HCT116 (cell line): ENCODE measurements around the gene BCL2L2. TPM values are rescaled to one million over a fixed set of nuclear protein-coding genes. Genes with fewer than 3 reads are reported as not detected.

Experiments used
- ATAC-seq: fragments of 200-7000 bp; cut with Tn5 transposase; 2 replicates; pipeline ENCODE4 v1.9.1; 2020; ENCODE audit warnings: mild to moderate bottlenecking, moderate library complexity
- BruUV-seq: library from RNA; stranded (reverse); fragments of 400-500 nt; replicated peaks from 2 replicates; lab custom pipeline; 2021; lab: Mats Ljungman, UMichigan
- CTCF ChIA-PET: fragments of 300-600 bp; sonication (Branson Sonifier 250); formaldehyde crosslinking; loops from one replicate; lab custom pipeline; 2021; ENCODE audit warnings: antibody characterized with exemption; lab: Charles Lee
- POLR2A ChIA-PET: fragments of 300-600, 350-600 bp; sonication (Branson Sonifier 250); formaldehyde crosslinking; loops from one replicate; lab custom pipeline; 2021; ENCODE audit warnings: antibody characterized with exemption; lab: Charles Lee
- RAD21 ChIA-PET, 2 experiments: fragments of 300-600 bp; sonication (Branson Sonifier 250); formaldehyde crosslinking; loops; one replicate each; lab custom pipeline; 2023; ENCODE audit warnings: low total read pairs in 2 of 2; ENCODE audit not compliant: uncharacterized antibody in 2 of 2, unreplicated experiment in 2 of 2, low non-redundant PET in 1 of 2; lab: Charles Lee
- DNase-seq: peaks from one replicate; pipeline ENCODE4 v3.0.0-alpha.2; 2010; ENCODE audit warnings: low read depth, low spot score
- H2AFZ ChIP-seq: fragments of 200-600 bp; shearing (Covaris generic), sonication (generic); 2 replicates; pipeline ENCODE4 v1.6.1; 2017; ENCODE audit warnings: low read depth, mixed run types, mixed read lengths, antibody characterized with exemption, low read length; ENCODE audit not compliant: poor library complexity, severe bottlenecking
- H3K27ac ChIP-seq: 2 replicates; pipeline ENCODE4 v1.5.1; 2012; ENCODE audit warnings: low read depth, low read length
- H3K27me3 ChIP-seq: fragments of 200-600 bp; sonication (generic); 2 replicates; pipeline ENCODE4 v1.6.1; 2016; ENCODE audit warnings: mixed run types, low read length, mixed read lengths; ENCODE audit not compliant: insufficient read depth
- H3K36me3 ChIP-seq, 2 experiments: fragments of 200-500 bp in 1 of 2; fragments of 200-600 bp in 1 of 2; sonication (Bioruptor generic) in 1 of 2; sonication (generic) in 1 of 2; 2 replicates each; pipeline versions ENCODE4 v1.5.1 to v1.6.1; 2014 to 2016; ENCODE audit warnings: low read length in 2 of 2, inconsistent platforms in 1 of 2, mixed read lengths in 1 of 2, mixed run types in 1 of 2; ENCODE audit not compliant: insufficient read depth in 2 of 2, control insufficient read depth in 1 of 2
- H3K4me1 ChIP-seq, 2 experiments: fragments of 200-600 bp in 1 of 2; sonication (generic) in 1 of 2; 2 replicates each; pipeline versions ENCODE4 v1.5.1 to v1.6.1; 2012 to 2017; ENCODE audit warnings: low read length in 2 of 2, inconsistent platforms in 1 of 2, mild to moderate bottlenecking in 1 of 2, mixed read lengths in 1 of 2, mixed run types in 1 of 2, moderate library complexity in 1 of 2; ENCODE audit not compliant: insufficient read depth in 2 of 2, control insufficient read depth in 1 of 2
- H3K4me2 ChIP-seq: fragments of 200-600 bp; sonication (generic); 2 replicates; pipeline ENCODE4 v1.6.1; 2017; ENCODE audit warnings: mixed run types, low read length, mixed read lengths
- H3K4me3 ChIP-seq, 2 experiments: fragments of 200-600 bp in 1 of 2; sonication (generic) in 1 of 2; replicated peaks in 1 of 2; 2 replicates each; pipeline ENCODE4 v1.5.1; 2011 to 2016; ENCODE audit warnings: low read length in 2 of 2, control low read depth in 1 of 2, low read depth in 1 of 2, mild to moderate bottlenecking in 1 of 2, mixed read lengths in 1 of 2, mixed run types in 1 of 2
- H3K79me2 ChIP-seq: fragments of 200-600 bp; sonication (generic); 2 replicates; pipeline ENCODE4 v1.6.1; 2017; ENCODE audit warnings: mild to moderate bottlenecking, mixed run types, low read length, moderate library complexity, mixed read lengths; ENCODE audit not compliant: insufficient read depth
- H3K9ac ChIP-seq: fragments of 200-600 bp; sonication (generic); 2 replicates; pipeline ENCODE4 v1.6.1; 2016; ENCODE audit warnings: low read length, mixed read lengths
- H3K9me2 ChIP-seq: fragments of 200-600 bp; sonication (generic), shearing (Covaris generic); 2 replicates; pipeline ENCODE4 v1.6.1; 2017; ENCODE audit warnings: mixed run types, mild to moderate bottlenecking, moderate library complexity; ENCODE audit not compliant: insufficient read depth
- H3K9me3 ChIP-seq, 2 experiments: fragments of 200-500 bp in 1 of 2; fragments of 200-600 bp in 1 of 2; sonication (Bioruptor generic) in 1 of 2; sonication (generic) in 1 of 2; 2 replicates each; pipeline ENCODE4 v1.6.1; 2014 to 2017; ENCODE audit warnings: low read length in 2 of 2, mixed read lengths in 2 of 2, inconsistent platforms in 1 of 2, low read depth in 1 of 2, mild to moderate bottlenecking in 1 of 2, mixed run types in 1 of 2, moderate library complexity in 1 of 2; ENCODE audit not compliant: control insufficient read depth in 1 of 2, insufficient read depth in 1 of 2
- H4K20me1 ChIP-seq: fragments of 200-600 bp; sonication (generic), shearing (Covaris generic); 2 replicates; pipeline ENCODE4 v1.6.1; 2017; ENCODE audit warnings: mixed run types, mild to moderate bottlenecking, moderate library complexity; ENCODE audit not compliant: insufficient read depth
- ATF3 ChIP-seq: IDR thresholded peaks from 2 replicates; pipeline ENCODE4 v1.6.1; 2012
- CBX3 ChIP-seq: IDR thresholded peaks from 2 replicates; pipeline ENCODE4 v1.6.1; 2012; ENCODE audit warnings: low read depth
- CEBPB ChIP-seq: IDR thresholded peaks from 2 replicates; pipeline ENCODE4 v1.6.1; 2012; ENCODE audit warnings: low read depth
- EGR1 ChIP-seq: IDR thresholded peaks from 2 replicates; pipeline ENCODE4 v1.6.1; 2012; ENCODE audit warnings: low read depth
- ELF1 ChIP-seq: IDR thresholded peaks from 2 replicates; pipeline ENCODE4 v1.6.1; 2012; ENCODE audit warnings: low read depth, borderline replicate concordance
- EZH2 ChIP-seq: fragments of 200-600 bp; sonication (generic); IDR thresholded peaks from 2 replicates; pipeline ENCODE4 v1.6.1; 2017; ENCODE audit warnings: antibody characterized with exemption, mixed run types
- EZH2phosphoT487 ChIP-seq: fragments of 200-600 bp; IDR thresholded peaks from 2 replicates; pipeline ENCODE4 v1.6.1; 2018; ENCODE audit warnings: antibody characterized with exemption, borderline replicate concordance
- FOSL1 ChIP-seq: IDR thresholded peaks from 2 replicates; pipeline ENCODE4 v1.6.1; 2012; ENCODE audit warnings: low read depth
- RAD21 ChIP-seq: IDR thresholded peaks from 2 replicates; pipeline ENCODE4 v1.6.1; 2012; ENCODE audit warnings: low read depth, mild to moderate bottlenecking
- SIN3A ChIP-seq: IDR thresholded peaks from 2 replicates; pipeline ENCODE4 v1.6.1; 2012; ENCODE audit warnings: low read depth
- SP1 ChIP-seq: IDR thresholded peaks from 2 replicates; pipeline ENCODE4 v1.6.1; 2012; ENCODE audit warnings: low read depth
- TCF7L2 ChIP-seq: IDR thresholded peaks from 2 replicates; pipeline ENCODE4 v1.7.0; 2011; ENCODE audit warnings: borderline replicate concordance, inconsistent platforms; ENCODE audit not compliant: insufficient read depth, insufficient read length; ENCODE audit errors: extremely low read depth
- YY1 ChIP-seq: IDR thresholded peaks from 2 replicates; pipeline ENCODE4 v1.6.1; 2011; ENCODE audit warnings: low read length, low read depth, moderate library complexity, mild to moderate bottlenecking; ENCODE audit not compliant: insufficient replicate concordance; ENCODE audit errors: extremely low read depth
- ZBTB33 ChIP-seq: IDR thresholded peaks from 2 replicates; pipeline ENCODE4 v1.6.1; 2011; ENCODE audit warnings: mild to moderate bottlenecking, low read length, moderate library complexity; ENCODE audit not compliant: insufficient replicate concordance; ENCODE audit errors: extremely low read depth
- ZFX ChIP-seq: fragments of 450-650 bp; IDR thresholded peaks from 2 replicates; pipeline ENCODE4 v1.6.1; 2017
- ZNF274 ChIP-seq: fragments of 200-500 bp; sonication (Bioruptor generic); IDR thresholded peaks from 2 replicates; pipeline ENCODE4 v1.6.1; 2014; ENCODE audit warnings: mild to moderate bottlenecking, low read depth, low read length, inconsistent platforms
- intact Hi-C: fragments of 100-400 bp; cut with micrococcal nuclease; formaldehyde crosslinking; loops from 2 replicates; pipeline ENCODE4 v1.10.0; 2022
- total RNA-seq: library from RNA; stranded (reverse); gene quantifications from one replicate; pipeline ENCODE4 v1.2.1, GENCODE V29; 2021; ENCODE audit not compliant: unreplicated experiment
- TF ChIP-seq, protein P1 (sequence below): IDR thresholded peaks from 2 replicates; pipeline ENCODE4 v1.6.1; 2012
- TF ChIP-seq, protein P2 (sequence below): IDR thresholded peaks from 2 replicates; pipeline ENCODE4 v1.6.1; 2012; ENCODE audit warnings: low read depth

Gene BCL2L2
- total RNA-seq, 1 experiment from 2014 or later = 25.5 TPM

GRCh38 chr14:23357261-23357660, 50.6 kb downstream of the BCL2L2 start:
- TF ChIP-seq SP1 (no peak), ATF3 (no peak), EZH2 (no peak), FOSL1 (no peak), CEBPB (no peak), RAD21 (no peak), CBX3 (no peak), ZBTB33 (no peak), EGR1 (no peak), SIN3A (no peak), ZNF274 (no peak), YY1 (no peak), ELF1 (no peak), EZH2phosphoT487 (no peak), TCF7L2 (no peak), ZFX (no peak)
- TF ChIP-seq, protein P1, sequence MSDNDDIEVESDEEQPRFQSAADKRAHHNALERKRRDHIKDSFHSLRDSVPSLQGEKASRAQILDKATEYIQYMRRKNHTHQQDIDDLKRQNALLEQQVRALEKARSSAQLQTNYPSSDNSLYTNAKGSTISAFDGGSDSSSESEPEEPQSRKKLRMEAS = no peak
- TF ChIP-seq, protein P2, sequence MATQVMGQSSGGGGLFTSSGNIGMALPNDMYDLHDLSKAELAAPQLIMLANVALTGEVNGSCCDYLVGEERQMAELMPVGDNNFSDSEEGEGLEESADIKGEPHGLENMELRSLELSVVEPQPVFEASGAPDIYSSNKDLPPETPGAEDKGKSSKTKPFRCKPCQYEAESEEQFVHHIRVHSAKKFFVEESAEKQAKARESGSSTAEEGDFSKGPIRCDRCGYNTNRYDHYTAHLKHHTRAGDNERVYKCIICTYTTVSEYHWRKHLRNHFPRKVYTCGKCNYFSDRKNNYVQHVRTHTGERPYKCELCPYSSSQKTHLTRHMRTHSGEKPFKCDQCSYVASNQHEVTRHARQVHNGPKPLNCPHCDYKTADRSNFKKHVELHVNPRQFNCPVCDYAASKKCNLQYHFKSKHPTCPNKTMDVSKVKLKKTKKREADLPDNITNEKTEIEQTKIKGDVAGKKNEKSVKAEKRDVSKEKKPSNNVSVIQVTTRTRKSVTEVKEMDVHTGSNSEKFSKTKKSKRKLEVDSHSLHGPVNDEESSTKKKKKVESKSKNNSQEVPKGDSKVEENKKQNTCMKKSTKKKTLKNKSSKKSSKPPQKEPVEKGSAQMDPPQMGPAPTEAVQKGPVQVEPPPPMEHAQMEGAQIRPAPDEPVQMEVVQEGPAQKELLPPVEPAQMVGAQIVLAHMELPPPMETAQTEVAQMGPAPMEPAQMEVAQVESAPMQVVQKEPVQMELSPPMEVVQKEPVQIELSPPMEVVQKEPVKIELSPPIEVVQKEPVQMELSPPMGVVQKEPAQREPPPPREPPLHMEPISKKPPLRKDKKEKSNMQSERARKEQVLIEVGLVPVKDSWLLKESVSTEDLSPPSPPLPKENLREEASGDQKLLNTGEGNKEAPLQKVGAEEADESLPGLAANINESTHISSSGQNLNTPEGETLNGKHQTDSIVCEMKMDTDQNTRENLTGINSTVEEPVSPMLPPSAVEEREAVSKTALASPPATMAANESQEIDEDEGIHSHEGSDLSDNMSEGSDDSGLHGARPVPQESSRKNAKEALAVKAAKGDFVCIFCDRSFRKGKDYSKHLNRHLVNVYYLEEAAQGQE = no peak
- H2AFZ ChIP-seq = no peak overlapping the region
- H3K36me3 ChIP-seq = no peaks in the 10 kb centered on the region
- no peaks in the 10 kb centered on the region for H3K9me3 ChIP-seq
- ATAC-seq (no peak), DNase-seq (no peak)
- no peak overlapping the region for H3K9ac ChIP-seq
- H3K79me2 ChIP-seq = no peaks in the 10 kb centered on the region
- H3K27ac ChIP-seq = no peak overlapping the region
- intact Hi-C loops = no loop called here
- ChIA-PET RAD21 (no interaction called here), CTCF (interaction anchor here (0.6 kb wide), 1 partner anchor 206 kb away, joined by 4 read pairs; no protein-coding TSS in a partner anchor), POLR2A (no interaction called here)
- no peaks in the 10 kb centered on the region for H3K9me2 ChIP-seq
- no TSS peak for BruUV-seq
- no peaks in the 10 kb centered on the region for H3K27me3 ChIP-seq
- H4K20me1 ChIP-seq = no peaks in the 10 kb centered on the region
- H3K4me2 ChIP-seq = no peak overlapping the region
- H3K4me1 ChIP-seq = 0 out of 4 replicates have a peak, but pooled peaks cover 0 to 2% of the 10 kb centered on the region in 2 experiments
- no peak overlapping the region for H3K4me3 ChIP-seq
